Amniotic stem cell (primary cell): ENCODE measurements around the gene TACC3.

ENCODE experiments used
- DNase-seq: peaks from one replicate; lab custom pipeline; 2025; lab: John Stamatoyannopoulos, UW

TACC3 gene

DNA sequence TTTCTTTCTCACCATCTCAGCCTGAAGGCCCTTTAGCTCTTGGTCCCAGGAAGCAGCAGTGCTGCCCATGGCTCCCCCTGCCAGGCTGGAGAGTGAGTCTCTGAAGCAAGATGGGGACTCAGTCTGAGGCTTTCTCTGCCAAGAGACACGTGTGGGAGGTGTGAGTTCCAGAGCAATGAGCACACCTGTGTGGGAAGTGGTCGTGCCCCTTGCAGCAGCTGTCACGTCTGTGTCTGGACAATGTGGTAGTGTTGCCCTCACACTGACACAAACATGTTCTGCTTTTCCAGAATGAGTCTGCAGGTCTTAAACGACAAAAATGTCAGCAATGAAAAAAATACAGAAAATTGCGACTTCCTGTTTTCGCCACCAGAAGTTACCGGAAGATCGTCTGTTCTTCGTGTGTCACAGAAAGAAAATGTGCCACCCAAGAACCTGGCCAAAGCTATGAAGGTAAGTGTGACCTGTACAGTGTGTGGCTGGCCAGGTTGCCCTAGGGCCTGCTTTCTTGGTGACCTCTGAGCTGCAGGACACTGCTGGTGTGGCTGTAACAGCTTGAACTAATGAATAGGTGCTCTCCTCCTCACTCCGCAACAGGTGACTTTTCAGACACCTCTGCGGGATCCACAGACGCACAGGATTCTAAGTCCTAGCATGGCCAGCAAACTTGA, 1.9 kb downstream of the TACC3 start:
- no peak for DNase-seq

GRCh38 chr4:1725521-1725920, 4.2 kb downstream of the TACC3 start:
- no peak for DNase-seq

DNA sequence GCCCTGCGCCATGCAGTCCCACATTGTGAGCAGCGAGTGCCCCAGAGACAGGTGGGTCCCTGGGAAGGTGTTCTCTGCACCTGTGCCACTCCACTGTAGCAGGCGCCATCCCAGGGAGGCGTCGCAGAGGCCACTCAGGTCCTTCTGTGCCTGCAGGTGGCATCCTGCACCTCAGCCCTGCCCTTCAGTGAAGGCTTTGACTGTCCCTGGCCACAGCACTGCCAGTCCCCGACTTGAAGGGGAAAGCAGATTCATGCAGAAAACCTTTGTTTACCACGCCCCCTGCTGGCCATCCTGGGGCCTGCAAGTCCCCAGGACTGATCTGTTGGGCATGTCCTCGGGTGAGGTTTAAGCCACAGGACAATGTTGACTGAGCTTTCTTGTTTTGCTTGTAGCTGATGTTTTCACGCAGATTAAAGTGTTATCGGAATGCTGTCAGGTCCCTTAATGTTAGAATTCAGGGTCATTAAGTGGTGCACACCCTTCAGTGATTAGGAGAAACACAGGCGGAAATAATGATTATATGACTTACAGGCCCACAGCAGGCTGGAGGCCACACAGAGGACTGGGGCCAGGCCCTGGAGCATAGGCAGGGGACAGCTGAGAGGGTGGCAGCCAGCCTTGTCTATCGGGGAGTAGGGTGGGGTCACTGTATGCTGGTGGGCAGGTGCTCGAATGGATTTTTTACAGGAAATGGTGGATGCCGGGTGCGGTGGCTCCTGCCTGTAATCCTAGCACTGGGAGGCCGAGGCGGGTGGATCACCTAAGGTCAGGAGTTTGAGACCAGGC, 5.0 kb downstream of the TACC3 start:
- DNase-seq, result peak; percentile 26

- DNase-seq, result no peak
Measured at GRCh38 chr4:1727117-1728031, 6.1 kb downstream of the TACC3 start.

- no peak for DNase-seq
Measured at GRCh38 chr4:1728061-1728980, 7.0 kb downstream of the TACC3 start.

DNA sequence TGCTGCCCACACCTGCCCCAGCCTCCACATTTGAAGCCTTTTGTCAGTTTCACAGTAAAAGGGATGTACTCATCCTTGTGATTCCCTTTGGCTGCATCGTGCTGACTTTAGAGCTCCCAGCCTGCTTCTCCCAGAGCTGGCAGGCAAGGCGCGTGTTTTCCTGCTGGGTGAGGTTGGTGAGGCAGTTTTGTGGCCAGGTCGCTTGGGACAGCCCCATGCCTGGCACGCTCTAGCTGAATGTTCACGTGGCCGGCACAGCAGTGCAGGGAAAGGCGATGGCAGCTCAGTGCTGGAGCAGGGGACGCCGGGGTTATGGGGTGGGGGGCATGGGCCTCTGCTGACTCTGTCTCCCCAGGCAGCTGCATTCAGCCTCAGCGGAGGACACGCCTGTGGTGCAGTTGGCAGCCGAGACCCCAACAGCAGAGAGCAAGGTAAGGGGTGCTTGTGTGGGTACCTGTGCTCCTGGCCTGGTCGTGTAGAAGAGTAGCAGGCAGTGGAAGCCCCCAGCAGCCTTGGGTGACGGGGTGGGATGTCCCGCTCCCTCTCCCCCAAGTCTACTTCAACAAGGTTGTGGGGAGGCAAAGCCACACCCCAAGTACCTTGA, 9.3 kb downstream of the TACC3 start:
- DNase-seq, result no peak

DNA sequence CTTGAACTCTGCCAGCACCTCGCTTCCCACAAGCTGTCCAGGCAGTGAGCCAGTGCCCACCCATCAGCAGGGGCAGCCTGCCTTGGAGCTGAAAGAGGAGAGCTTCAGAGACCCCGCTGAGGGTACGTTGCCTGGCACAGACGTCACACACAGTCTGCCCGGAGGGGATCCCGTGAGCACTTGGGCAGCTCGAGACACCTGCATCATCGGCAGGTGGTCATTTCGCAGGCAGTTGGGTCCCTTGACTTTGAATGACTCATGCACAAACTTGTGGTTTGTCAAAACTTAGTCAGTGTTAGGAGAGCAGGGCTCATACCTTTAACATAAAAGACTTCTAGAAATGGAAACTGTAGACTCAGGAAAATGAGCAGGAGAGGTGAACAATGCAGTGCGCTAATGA, 9.9 kb downstream of the TACC3 start:
- no peak for DNase-seq

DNA sequence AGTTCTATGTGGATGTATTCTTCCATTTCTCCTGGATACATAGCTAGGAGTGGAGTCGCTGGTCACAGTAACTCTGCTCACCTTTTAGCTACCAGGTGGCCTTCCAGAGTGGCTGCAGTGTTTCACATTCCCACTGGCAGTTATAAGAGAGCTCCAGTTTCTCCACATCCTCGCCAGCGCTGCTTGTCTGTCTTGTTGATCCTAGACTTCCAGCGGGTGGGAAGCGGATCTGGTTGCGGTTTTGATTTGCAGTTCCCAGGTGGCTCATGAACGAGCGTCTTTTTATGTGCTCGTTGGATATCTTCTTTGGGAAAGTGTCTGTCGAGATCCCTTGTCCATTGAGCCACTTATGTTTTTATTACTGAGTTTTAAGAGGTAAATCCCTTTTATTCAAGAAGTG, 11.6 kb downstream of the TACC3 start:
- no peak for DNase-seq

- DNase-seq, result no peak
Measured at GRCh38 chr4:1735215-1735614, 13.9 kb downstream of the TACC3 start.

GRCh38 chr4:1736812-1737211, 15.5 kb downstream of the TACC3 start:
- DNase-seq, result no peak

DNA sequence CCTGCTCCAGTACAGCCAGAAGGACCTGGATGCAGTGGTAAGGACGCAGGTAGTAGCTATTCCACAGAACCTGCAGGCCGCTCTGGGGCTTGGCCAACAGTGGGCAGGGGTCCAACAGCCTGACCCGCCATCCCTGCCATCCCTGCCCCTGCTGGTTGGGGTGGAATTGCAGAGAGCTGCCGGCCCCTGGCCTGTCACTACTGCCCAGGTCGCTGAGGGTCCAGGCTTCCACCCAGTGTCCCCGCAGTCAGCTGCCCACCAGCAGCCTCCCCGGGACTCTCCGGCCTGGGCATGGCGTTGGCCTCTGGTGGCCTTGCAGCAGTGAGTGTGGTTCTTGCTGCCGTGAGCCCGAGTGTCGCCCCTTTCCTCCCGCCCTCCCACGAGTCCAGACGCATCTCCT, 16.3 kb downstream of the TACC3 start:
- DNase-seq, result no peak

DNA sequence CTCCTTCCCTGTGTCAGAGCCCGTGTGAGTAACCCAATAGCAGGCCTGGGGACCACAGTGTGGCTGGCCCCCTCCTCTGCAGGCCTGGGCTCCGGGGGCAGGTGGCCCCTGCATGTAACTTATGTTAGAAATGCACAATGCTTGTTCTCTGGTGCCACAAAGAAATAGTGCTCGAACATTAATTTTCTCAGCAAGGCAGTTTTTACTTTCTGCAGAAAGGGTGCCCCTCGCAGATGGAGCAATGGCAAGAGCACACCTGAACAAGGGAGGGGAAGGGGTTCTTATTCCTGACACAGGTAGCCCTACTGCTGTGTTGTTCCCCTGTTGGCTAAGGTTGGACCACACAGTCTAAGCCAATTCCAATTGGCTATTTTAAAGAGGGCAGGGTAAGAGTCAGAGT, 17.1 kb downstream of the TACC3 start:
- DNase-seq, result no peak

DNA sequence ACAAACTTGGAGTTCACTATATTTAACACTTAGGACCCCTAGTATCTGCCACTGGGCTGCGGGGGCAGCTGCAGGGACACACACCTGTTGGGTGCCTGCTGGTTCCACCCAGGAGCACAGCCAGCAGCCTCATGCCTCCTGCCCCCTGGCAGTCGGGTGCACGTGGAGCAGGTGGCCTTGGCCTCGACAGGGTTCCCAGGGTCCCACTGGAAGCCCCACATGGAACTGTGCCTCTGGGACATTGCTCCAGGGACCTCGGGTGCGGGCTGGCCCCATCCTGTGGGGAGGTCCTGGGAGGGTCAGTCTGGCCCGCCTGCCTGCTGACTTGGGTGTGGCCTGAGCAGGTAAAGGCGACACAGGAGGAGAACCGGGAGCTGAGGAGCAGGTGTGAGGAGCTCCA, 18.0 kb downstream of the TACC3 start:
- no peak for DNase-seq

DNA sequence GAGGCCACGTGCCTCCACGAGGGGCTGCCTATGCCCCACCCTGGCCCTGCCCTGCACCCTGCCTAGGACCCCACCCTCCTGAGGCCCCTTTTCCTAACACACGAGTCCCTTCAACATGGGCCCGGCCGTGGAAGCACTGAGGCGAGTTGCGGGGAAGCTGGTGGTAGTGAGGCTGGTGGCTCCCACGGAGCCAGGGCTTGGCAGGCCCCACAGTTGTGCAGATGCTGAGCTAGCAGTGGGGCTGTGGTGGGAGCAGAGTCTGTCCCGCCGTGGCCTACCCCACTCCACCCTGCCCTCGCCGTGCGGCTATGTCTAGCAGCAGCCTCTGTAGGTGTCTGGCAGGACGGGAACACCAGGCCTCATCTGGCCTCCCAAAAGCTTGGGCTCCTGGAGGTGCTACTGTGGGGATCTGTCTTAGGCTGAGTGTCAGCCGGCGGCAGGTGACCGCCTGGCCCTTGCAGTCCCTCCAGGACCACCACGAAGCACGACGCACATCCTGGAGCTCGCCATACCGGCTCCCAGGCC, 18.8 kb downstream of the TACC3 start:
- DNase-seq, result no peak

- no peak for DNase-seq
Measured at GRCh38 chr4:1741208-1741607, 19.9 kb downstream of the TACC3 start.

DNA sequence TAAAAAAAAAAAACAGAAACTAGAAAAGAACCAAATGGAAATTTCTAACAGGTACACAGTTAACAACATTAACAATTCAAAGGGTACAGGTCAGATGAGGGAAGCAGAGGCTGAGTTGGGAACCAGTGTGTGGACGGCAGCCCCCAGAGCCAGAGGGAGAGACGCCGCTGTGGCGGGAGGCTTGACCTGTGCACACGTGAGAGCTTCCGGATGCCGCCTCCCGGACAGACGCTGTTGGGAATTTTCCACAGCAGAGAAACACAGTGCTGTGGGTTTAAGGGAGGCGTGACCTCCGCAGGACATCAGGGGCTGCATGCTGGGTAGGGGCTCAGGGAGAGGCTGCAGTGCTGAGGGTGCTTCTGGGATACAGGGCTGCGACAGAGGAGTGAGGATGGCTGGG, 22.2 kb downstream of the TACC3 start:
- no peak for DNase-seq

- no peak for DNase-seq
Measured at GRCh38 chr4:1743975-1744374, 22.7 kb downstream of the TACC3 start.

DNA sequence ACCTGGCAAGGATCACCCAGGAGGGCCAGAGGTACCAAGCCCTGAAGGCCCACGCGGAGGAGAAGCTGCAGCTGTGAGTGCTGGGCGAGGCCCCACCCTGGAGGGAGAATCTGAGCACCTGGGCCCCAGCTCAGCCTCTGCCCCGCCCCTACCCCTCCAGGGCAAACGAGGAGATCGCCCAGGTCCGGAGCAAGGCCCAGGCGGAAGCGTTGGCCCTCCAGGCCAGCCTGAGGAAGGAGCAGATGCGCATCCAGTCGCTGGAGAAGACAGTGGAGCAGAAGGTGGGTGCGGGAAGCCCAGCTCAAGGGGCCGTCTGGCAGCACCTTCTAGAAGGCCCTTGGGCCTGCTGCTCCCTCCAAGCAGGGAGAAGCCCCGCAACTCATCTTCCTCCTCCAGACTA, 23.2 kb downstream of the TACC3 start:
- no peak for DNase-seq

DNA sequence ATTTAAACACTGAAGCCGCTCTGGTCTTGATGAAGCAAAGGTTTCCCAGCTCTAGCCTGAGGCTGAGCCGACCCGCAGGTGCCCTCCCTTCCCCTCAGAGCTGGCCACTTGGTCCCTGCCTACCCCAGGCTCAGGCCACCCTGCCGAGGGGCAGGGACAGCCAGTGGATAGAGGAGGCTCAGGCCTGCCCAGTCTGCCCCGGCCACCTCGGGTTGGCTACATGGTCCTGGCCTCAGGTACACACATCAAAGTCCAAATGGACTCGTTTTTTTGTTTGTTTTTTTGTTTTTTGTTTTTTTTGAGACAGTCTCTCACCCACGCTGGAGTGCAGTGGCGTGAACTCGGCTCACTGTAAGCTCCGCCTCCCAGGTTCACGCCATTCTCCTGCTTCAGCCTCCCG, 23.8 kb downstream of the TACC3 start:
- no peak for DNase-seq

DNA sequence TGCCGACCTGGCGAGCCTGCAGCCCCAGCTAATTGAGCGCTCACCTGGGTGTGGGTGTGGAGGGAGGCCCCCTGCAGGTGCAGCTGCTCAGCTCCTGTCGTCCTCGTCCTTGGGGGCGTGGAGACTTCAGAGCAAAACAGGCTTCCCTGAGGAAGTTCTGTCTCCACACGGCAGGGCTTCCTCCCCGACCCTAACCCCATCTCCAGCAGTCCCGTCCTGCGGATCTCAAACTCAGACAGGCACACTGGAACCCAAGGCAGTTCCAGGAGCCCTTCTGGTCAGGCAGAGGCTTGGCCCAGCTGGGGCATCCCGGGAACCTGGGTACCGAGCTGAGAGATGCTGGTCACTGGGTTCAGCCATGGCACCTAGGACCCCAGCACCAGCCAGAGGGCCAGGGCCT, 24.4 kb downstream of the TACC3 start:
- DNase-seq, result no peak

DNA sequence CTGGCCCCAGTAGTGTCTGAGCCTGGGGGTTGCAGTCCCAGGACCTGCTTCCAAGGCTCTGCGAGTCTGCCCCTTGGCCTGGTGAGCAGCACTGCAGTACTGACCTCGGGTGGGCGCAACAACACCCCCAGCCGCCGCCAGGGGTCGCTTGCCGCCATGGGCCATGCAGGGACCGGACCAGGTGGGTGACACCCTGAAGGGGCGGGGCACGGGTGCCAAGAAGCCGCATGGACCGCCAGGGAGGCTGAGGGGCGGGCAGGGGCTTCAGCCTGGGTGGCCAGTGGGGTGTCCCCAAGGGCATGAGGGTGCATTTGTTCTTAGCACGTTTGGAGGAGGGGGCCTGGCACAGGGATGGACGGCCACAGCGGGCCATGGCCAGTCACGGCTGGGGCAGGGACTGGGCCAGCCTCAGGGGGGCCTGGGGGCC, 25.0 kb downstream of the TACC3 start:
- DNase-seq, result no peak
